Colonic mucosa (tissue), 4 donors: ENCODE data around the gene ADAMTSL3. TPM values are rescaled to one million over a fixed set of nuclear protein-coding genes. Genes with fewer than 3 reads are reported as not detected.

Source experiments
- DNase-seq: peaks from one replicate; pipeline ENCODE4 v3.0.0-alpha.2; 2020
- H3K27ac ChIP-seq: fragments of 200-600 bp; one replicate; pipeline ENCODE4 v1.8.0; 2021
- H3K27me3 ChIP-seq: fragments of 200-600 bp; one replicate; pipeline ENCODE4 v1.8.0; 2021
- H3K36me3 ChIP-seq: fragments of 200-600 bp; one replicate; pipeline ENCODE4 v1.8.0; 2021
- H3K4me1 ChIP-seq: fragments of 200-600 bp; one replicate; pipeline ENCODE4 v1.8.0; 2021; ENCODE audit warnings: mild to moderate bottlenecking
- H3K4me3 ChIP-seq: fragments of 200-600 bp; one replicate; pipeline ENCODE4 v1.8.0; 2021
- H3K9ac ChIP-seq, 2 donors: one replicate each; pipeline ENCODE4 v1.7.0; 2013; ENCODE audit warnings: control low read depth in 2 of 2, low read depth in 2 of 2, low read length in 2 of 2
- H3K9me3 ChIP-seq: fragments of 200-600 bp; one replicate; pipeline ENCODE4 v1.8.0; 2021
- intact Hi-C: fragments of 100-400 bp; cut with DNase I; formaldehyde crosslinking; loops from one replicate; pipeline ENCODE4 v1.14.1; 2022
- total RNA-seq, 2 donors: library from RNA; stranded (reverse); fragmentation: NEBNext Ultra II Directional in 1 of 2; extraction: Animal tissue kit (Norgen Biotek cat#: 25700) in 1 of 2; gene quantifications; one replicate each; pipeline ENCODE4 v1.2.1, GENCODE V29; 2021
- TF ChIP-seq, protein P1 (sequence below): fragments of 200-600 bp; IDR thresholded peaks from one replicate; pipeline ENCODE4 v1.8.0; 2022; ENCODE audit warnings: antibody characterized with exemption, mild to moderate bottlenecking
- donor health status: healthy.
- donor health status: DM: no; HTN: no; CAD: no.
- donor health status: DM: no; HTN: no; CAD: no.

Gene ADAMTSL3
- total RNA-seq, 2 donors from 2014 or later: 0.72 to 4.8 TPM

- intact Hi-C loops: no loop called here
- no peak overlapping the region for H3K27ac ChIP-seq
Observed at GRCh38 chr15:83917432-83917831, 263.5 kb downstream of the ADAMTSL3 start.

GRCh38 chr15:83918011-83918410 is 264.1 kb downstream of the ADAMTSL3 start:
- no peak overlapping the region for H3K27ac ChIP-seq
- H3K27me3 ChIP-seq: no peaks in the 10 kb centered on the region
- intact Hi-C loops: no loop called here
- TF ChIP-seq, protein P1, sequence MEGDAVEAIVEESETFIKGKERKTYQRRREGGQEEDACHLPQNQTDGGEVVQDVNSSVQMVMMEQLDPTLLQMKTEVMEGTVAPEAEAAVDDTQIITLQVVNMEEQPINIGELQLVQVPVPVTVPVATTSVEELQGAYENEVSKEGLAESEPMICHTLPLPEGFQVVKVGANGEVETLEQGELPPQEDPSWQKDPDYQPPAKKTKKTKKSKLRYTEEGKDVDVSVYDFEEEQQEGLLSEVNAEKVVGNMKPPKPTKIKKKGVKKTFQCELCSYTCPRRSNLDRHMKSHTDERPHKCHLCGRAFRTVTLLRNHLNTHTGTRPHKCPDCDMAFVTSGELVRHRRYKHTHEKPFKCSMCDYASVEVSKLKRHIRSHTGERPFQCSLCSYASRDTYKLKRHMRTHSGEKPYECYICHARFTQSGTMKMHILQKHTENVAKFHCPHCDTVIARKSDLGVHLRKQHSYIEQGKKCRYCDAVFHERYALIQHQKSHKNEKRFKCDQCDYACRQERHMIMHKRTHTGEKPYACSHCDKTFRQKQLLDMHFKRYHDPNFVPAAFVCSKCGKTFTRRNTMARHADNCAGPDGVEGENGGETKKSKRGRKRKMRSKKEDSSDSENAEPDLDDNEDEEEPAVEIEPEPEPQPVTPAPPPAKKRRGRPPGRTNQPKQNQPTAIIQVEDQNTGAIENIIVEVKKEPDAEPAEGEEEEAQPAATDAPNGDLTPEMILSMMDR: no peak
- no peaks in the 10 kb centered on the region for H3K4me1 ChIP-seq
- H3K9ac ChIP-seq: no peak overlapping the region
- H3K36me3 ChIP-seq: no peaks in the 10 kb centered on the region
- no peak overlapping the region for H3K4me3 ChIP-seq
- no peak for DNase-seq
- no peaks in the 10 kb centered on the region for H3K9me3 ChIP-seq

More at GRCh38 chr15:83917432-83917831, 263.5 kb downstream of the ADAMTSL3 start:
- no peaks in the 10 kb centered on the region for H3K36me3 ChIP-seq
- DNase-seq: no peak
- no peaks in the 10 kb centered on the region for H3K9me3 ChIP-seq
- TF ChIP-seq, protein P1: no peak
- H3K27me3 ChIP-seq: no peaks in the 10 kb centered on the region
- no peak overlapping the region for H3K4me3 ChIP-seq
- no peak overlapping the region for H3K9ac ChIP-seq
- no peaks in the 10 kb centered on the region for H3K4me1 ChIP-seq

DNA sequence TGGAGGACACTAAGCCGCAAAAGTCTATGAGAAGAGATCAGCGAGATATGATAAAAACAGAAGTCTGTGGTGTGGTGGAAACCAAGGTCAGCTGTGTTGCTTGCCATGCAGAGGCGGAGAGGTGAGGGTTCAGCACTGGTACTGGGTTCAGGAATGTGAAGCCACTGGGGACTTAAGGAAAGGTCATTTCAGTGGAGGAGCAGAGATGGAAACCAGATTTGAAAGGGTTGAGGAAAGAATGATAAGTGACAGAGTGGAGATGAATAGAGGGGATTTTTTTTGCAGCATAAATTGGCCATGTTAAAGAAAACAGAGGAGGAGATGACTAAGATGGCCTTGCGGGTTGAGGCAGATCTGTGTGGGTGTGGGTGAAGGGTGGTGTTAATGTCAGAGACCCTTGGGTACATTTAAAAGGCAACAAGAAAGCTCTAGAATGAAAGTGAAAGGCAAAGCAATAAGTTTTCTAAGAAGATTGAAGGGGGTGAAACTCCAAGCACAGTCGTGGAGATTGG is 265.5 kb downstream of the ADAMTSL3 start:
- DNase-seq: no peak
- Histone ChIP-seq H3K27ac (no peak overlapping the region), H3K36me3 (no peaks in the 10 kb centered on the region), H3K4me3 (no peak overlapping the region), H3K9me3 (no peaks in the 10 kb centered on the region), H3K27me3 (no peaks in the 10 kb centered on the region), H3K4me1 (no peaks in the 10 kb centered on the region), H3K9ac (no peak overlapping the region)
- intact Hi-C loops: no loop called here
- TF ChIP-seq, protein P1: no peak

- Histone ChIP-seq H3K9ac (no peak overlapping the region), H3K4me1 (no peaks in the 10 kb centered on the region), H3K27me3 (no peaks in the 10 kb centered on the region), H3K27ac (no peak overlapping the region), H3K9me3 (no peaks in the 10 kb centered on the region), H3K4me3 (no peak overlapping the region), H3K36me3 (no peaks in the 10 kb centered on the region)
- intact Hi-C loops: no loop called here
- TF ChIP-seq, protein P1: no peak
- no peak for DNase-seq
Observed at GRCh38 chr15:83919978-83920510, 266.1 kb downstream of the ADAMTSL3 start.

GRCh38 chr15:83922649-83923294 is 268.8 kb downstream of the ADAMTSL3 start:
- intact Hi-C loops: no loop called here
- no peak for DNase-seq
- Histone ChIP-seq H3K27ac (no peak overlapping the region), H3K4me3 (no peak overlapping the region), H3K27me3 (no peaks in the 10 kb centered on the region), H3K9ac (no peak overlapping the region), H3K4me1 (no peaks in the 10 kb centered on the region), H3K9me3 (no peaks in the 10 kb centered on the region), H3K36me3 (no peaks in the 10 kb centered on the region)
- TF ChIP-seq, protein P1: no peak
